ENCODE measurements around the gene RETN.

Gene RETN

GRCh38 chr19:7669641-7670040 is 792 bp downstream of the RETN start:
- H3K4me3 ChIP-seq (ENCODE audit: low read length, poor library complexity, severe bottlenecking), result peak overlapping the region; percentile 34
- no peaks in the 10 kb centered on the region for H3K9me3 ChIP-seq (ENCODE audit: insufficient read depth, low read depth, low read length)

DNA sequence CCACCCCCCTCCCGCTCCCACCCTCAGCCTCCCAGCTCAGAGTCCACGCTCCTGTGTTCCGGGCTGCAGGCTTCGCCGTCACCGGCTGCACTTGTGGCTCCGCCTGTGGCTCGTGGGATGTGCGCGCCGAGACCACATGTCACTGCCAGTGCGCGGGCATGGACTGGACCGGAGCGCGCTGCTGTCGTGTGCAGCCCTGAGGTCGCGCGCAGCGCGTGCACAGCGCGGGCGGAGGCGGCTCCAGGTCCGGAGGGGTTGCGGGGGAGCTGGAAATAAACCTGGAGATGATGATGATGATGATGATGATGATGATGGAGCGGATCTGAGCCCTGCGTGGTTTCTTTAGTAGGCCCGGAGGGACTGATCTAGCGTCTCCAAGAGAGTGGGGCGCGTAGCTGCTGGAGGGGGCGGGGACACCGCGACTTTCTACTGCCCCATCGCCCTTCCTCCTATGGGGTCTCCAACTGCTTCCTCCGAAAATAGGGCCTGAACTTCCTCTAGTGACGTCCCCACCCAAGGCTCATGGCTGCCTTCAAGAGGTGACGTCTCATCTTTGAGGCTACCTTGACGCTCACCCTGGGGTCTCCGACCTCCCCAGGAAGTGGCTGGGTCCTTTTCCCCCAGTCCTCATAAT is 1.4 kb downstream of the RETN start:
- Histone ChIP-seq H2AFZ (ENCODE audit: low read length) (no peak overlapping the region), H3K36me3 (ENCODE audit: insufficient read depth, low read length) (no peaks in the 10 kb centered on the region), H3K4me3 (ENCODE audit: low read length, poor library complexity, severe bottlenecking) (no peak overlapping the region), H3K9me3 (ENCODE audit: insufficient read depth, low read depth, low read length) (no peaks in the 10 kb centered on the region), H3K27me3 (ENCODE audit: insufficient read depth, low read length, poor library complexity, severe bottlenecking) (no peaks in the 10 kb centered on the region), H3K4me2 (ENCODE audit: low read depth, low read length, poor library complexity, severe bottlenecking) (no peak overlapping the region), H3K4me1 (ENCODE audit: insufficient read depth, low read length, poor library complexity, severe bottlenecking) (no peaks in the 10 kb centered on the region), H3K79me2 (ENCODE audit: insufficient read depth, low read length) (no peaks in the 10 kb centered on the region), H3K9me2 (replicated peaks; ENCODE audit: low read depth, low read length) (no peaks in the 10 kb centered on the region), H3K9ac (ENCODE audit: low read depth, low read length, poor library complexity, severe bottlenecking) (no peak overlapping the region), H3F3A (ENCODE audit: low read depth) (no peaks in the 10 kb centered on the region), H4K20me1 (ENCODE audit: insufficient read depth, low read length, poor library complexity, severe bottlenecking) (no peaks in the 10 kb centered on the region)
- TF ChIP-seq EZH2phosphoT487 (IDR thresholded peaks at IDR 0.05; ENCODE audit: borderline replicate concordance) (no peak), CTCF (conservative IDR thresholded peaks at IDR 0.05; ENCODE audit: low read length) (no peak)

More at GRCh38 chr19:7669641-7670040, 792 bp downstream of the RETN start:
- H3K9me2 ChIP-seq (replicated peaks; ENCODE audit: low read depth, low read length), result no peaks in the 10 kb centered on the region
- H2AFZ ChIP-seq (ENCODE audit: low read length), result no peak overlapping the region
- no peaks in the 10 kb centered on the region for H3K27me3 ChIP-seq (ENCODE audit: insufficient read depth, low read length, poor library complexity, severe bottlenecking)
- H3K9ac ChIP-seq (ENCODE audit: low read depth, low read length, poor library complexity, severe bottlenecking), result peak overlapping the region; percentile 37
- no peaks in the 10 kb centered on the region for H3K4me1 ChIP-seq (ENCODE audit: insufficient read depth, low read length, poor library complexity, severe bottlenecking)
- H3K36me3 ChIP-seq (ENCODE audit: insufficient read depth, low read length), result no peaks in the 10 kb centered on the region
- no peak overlapping the region for H3K4me2 ChIP-seq (ENCODE audit: low read depth, low read length, poor library complexity, severe bottlenecking)
- H4K20me1 ChIP-seq (ENCODE audit: insufficient read depth, low read length, poor library complexity, severe bottlenecking), result no peaks in the 10 kb centered on the region
- TF ChIP-seq EZH2phosphoT487 (IDR thresholded peaks at IDR 0.05; ENCODE audit: borderline replicate concordance), result no peak
- no peak for TF ChIP-seq CTCF (conservative IDR thresholded peaks at IDR 0.05; ENCODE audit: low read length)
- H3F3A ChIP-seq (ENCODE audit: low read depth), result no peaks in the 10 kb centered on the region
- H3K79me2 ChIP-seq (ENCODE audit: insufficient read depth, low read length), result no peaks in the 10 kb centered on the region

- H3K9me3 ChIP-seq (ENCODE audit: insufficient read depth, low read depth, low read length), result no peaks in the 10 kb centered on the region
- H3K9ac ChIP-seq (ENCODE audit: low read depth, low read length, poor library complexity, severe bottlenecking), result no peak overlapping the region
- TF ChIP-seq CTCF (conservative IDR thresholded peaks at IDR 0.05; ENCODE audit: low read length) (no peak), EZH2phosphoT487 (IDR thresholded peaks at IDR 0.05; ENCODE audit: borderline replicate concordance) (no peak)
- H3K79me2 ChIP-seq (ENCODE audit: insufficient read depth, low read length), result no peaks in the 10 kb centered on the region
- no peak overlapping the region for H3K4me2 ChIP-seq (ENCODE audit: low read depth, low read length, poor library complexity, severe bottlenecking)
- no peaks in the 10 kb centered on the region for H3K27me3 ChIP-seq (ENCODE audit: insufficient read depth, low read length, poor library complexity, severe bottlenecking)
- no peaks in the 10 kb centered on the region for H3K36me3 ChIP-seq (ENCODE audit: insufficient read depth, low read length)
- H4K20me1 ChIP-seq (ENCODE audit: insufficient read depth, low read length, poor library complexity, severe bottlenecking), result no peaks in the 10 kb centered on the region
- no peak overlapping the region for H3K4me3 ChIP-seq (ENCODE audit: low read length, poor library complexity, severe bottlenecking)
- no peaks in the 10 kb centered on the region for H3F3A ChIP-seq (ENCODE audit: low read depth)
- no peak overlapping the region for H2AFZ ChIP-seq (ENCODE audit: low read length)
- H3K9me2 ChIP-seq (replicated peaks; ENCODE audit: low read depth, low read length), result no peaks in the 10 kb centered on the region
- no peaks in the 10 kb centered on the region for H3K4me1 ChIP-seq (ENCODE audit: insufficient read depth, low read length, poor library complexity, severe bottlenecking)
Observed at GRCh38 chr19:7670790-7671189, 1.9 kb downstream of the RETN start.

All from Loucy (cell line).